Nephron progenitor cell (in vitro differentiated cells): ENCODE measurements around the gene TPM3.
A peak's percentile ranks its signal among the peaks of the same experiment; 100 is the strongest.

ENCODE experiments used
- DNase-seq: peaks from one replicate; pipeline ENCODE4 v3.0.0; 2021
- H3K27ac Mint-ChIP-seq: 2 replicates; pipeline ENCODE4 v1.8.0; 2021; ENCODE audit warnings: mild to moderate bottlenecking, moderate library complexity, mixed read lengths
- H3K27me3 Mint-ChIP-seq: 2 replicates; pipeline ENCODE4 v1.8.0; 2021; ENCODE audit warnings: mild to moderate bottlenecking, low read depth, mixed read lengths; ENCODE audit not compliant: poor library complexity
- H3K36me3 Mint-ChIP-seq: 2 replicates; pipeline ENCODE4 v1.8.0; 2021; ENCODE audit warnings: low read depth, mixed read lengths
- H3K4me1 Mint-ChIP-seq: 2 replicates; pipeline ENCODE4 v1.8.0; 2021; ENCODE audit warnings: mixed read lengths
- H3K4me3 Mint-ChIP-seq: 2 replicates; pipeline ENCODE4 v1.8.0; 2021; ENCODE audit warnings: mild to moderate bottlenecking, moderate library complexity, mixed read lengths
- H3K9me3 Mint-ChIP-seq: 2 replicates; pipeline ENCODE4 v1.8.0; 2021; ENCODE audit warnings: mild to moderate bottlenecking, moderate library complexity, mixed read lengths
- CTCF ChIP-seq: fragments of 200-600 bp; sonication (generic); IDR thresholded peaks from 2 replicates; pipeline ENCODE4 v1.5.0; 2021; ENCODE audit warnings: antibody characterized with exemption

TPM3 gene

DNA sequence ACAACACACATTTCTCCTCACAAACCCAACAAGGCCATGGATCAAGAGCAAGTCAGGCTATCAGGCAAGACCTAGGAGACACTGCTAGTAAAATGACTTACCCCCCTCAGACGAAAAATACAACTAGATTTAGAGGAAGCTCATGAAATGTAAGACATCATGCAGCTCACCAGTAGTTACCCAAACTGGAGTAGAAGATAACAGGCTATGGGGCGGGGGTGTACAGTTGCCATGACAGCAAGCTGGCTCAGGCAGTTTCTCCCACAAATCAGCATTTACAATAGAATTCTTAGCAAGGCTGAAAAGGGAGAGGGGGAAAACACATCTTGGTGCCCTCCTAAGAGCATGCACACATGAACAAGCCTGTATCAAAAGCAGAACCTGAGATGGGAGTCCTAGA, 13.9 kb downstream of the TPM3 start:
- Mint-ChIP-seq H3K27me3 (no peaks in the 10 kb centered on the region), H3K4me3 (no peak overlapping the region), H3K4me1 (peaks cover 56% of the 10 kb centered on the region), H3K36me3 (peaks cover 36% of the 10 kb centered on the region), H3K9me3 (no peaks in the 10 kb centered on the region), H3K27ac (peak overlapping the region; percentile 73)
- DNase-seq = no peak
- no peak for TF ChIP-seq CTCF

DNA sequence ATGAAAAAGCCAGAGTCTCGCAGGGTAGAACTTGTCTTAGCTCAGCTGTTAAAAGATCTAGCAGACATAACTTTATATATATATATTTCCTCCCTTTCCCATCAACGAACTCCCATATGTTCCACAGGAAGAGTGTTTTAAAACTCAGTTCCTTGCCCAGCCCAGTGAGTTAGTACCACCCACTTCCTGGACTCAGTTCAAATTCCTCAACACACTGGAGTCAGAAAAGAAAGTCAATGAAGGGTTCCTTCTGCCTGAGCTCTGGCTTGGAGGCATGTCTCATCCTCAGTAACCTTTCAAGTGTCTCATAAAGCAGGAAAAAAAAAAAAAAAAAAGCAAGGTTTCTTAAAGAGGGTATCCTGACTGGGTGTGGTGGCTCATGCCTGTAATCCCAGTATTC, 15.6 kb downstream of the TPM3 start:
- Mint-ChIP-seq H3K27me3 (no peaks in the 10 kb centered on the region), H3K9me3 (no peaks in the 10 kb centered on the region), H3K4me1 (peaks cover 44% of the 10 kb centered on the region), H3K36me3 (peaks cover 51% of the 10 kb centered on the region), H3K4me3 (no peak overlapping the region), H3K27ac (no peak overlapping the region)
- TF ChIP-seq CTCF = no peak
- DNase-seq = no peak

DNA sequence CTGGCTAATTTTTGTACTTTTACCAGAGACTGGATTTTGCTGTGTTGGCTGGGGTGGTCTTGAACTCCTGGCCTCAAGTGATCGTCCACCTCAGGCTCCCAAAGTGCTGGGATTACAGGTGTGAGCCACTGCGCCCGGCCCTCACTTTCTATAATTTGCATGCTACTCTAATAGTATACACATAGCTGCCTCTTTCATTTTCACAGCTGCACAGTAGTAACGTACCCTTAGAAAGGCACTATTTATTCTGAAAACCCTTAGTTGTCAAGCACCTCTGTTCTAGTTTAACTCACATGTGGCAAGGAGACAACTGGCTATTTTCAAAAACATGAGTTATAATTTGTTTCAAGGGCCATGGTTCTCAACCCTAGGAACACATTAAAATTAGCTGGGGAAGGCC, 17.2 kb downstream of the TPM3 start:
- Mint-ChIP-seq H3K27ac (no peak overlapping the region), H3K9me3 (no peaks in the 10 kb centered on the region), H3K4me3 (no peak overlapping the region), H3K4me1 (peaks cover 27% of the 10 kb centered on the region), H3K36me3 (peaks cover 62% of the 10 kb centered on the region), H3K27me3 (no peaks in the 10 kb centered on the region)
- no peak for TF ChIP-seq CTCF
- DNase-seq = no peak

DNA sequence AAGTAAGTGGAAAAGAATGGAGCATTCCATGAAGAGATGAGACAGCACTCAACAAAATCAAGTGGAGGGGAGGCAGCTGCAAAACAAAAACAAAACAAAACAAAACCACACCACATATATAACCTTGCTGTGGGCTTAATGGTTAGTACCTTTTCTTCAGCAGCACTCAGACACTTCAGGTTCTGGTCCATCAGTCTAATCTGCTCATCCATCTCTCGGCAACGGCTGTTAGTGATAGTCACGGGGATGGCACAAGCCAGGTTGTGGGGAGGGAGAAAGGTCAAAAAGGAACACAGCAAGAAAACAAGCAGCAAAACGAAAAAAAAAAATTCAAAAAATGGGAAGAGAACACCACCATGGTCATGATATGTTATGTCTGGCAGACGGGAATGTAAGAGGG, 20.0 kb downstream of the TPM3 start:
- Mint-ChIP-seq H3K4me3 (no peak overlapping the region), H3K27ac (peak overlapping the region; percentile 44), H3K27me3 (no peaks in the 10 kb centered on the region), H3K36me3 (peaks cover 75% of the 10 kb centered on the region), H3K9me3 (no peaks in the 10 kb centered on the region), H3K4me1 (no peaks in the 10 kb centered on the region)
- no peak for DNase-seq
- TF ChIP-seq CTCF = no peak

DNA sequence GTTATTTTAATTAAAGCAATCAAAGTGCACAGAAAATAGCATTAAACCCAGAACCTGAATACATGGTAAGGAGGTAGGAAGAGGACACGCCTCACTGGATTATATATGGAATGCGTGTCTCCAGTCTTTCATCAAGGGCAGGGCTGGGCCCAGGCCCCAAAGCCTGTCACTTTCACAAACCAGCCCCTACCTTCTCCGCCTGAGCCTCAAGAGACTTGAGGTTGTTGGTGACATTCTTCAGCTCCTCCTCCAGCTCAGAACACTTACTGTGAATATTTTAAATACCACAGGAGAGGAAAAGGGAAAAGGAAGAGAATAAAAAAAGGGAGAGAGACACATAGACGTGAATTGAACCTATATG, 20.7 kb downstream of the TPM3 start:
- TF ChIP-seq CTCF = no peak
- no peaks in the 10 kb centered on the region for H3K9me3 Mint-ChIP-seq
- no peaks in the 10 kb centered on the region for H3K4me1 Mint-ChIP-seq
- H3K36me3 Mint-ChIP-seq = peaks cover 74% of the 10 kb centered on the region
- no peak overlapping the region for H3K4me3 Mint-ChIP-seq
- DNase-seq = no peak
- peak overlapping the region; percentile 44 for H3K27ac Mint-ChIP-seq
- H3K27me3 Mint-ChIP-seq = no peaks in the 10 kb centered on the region

DNA sequence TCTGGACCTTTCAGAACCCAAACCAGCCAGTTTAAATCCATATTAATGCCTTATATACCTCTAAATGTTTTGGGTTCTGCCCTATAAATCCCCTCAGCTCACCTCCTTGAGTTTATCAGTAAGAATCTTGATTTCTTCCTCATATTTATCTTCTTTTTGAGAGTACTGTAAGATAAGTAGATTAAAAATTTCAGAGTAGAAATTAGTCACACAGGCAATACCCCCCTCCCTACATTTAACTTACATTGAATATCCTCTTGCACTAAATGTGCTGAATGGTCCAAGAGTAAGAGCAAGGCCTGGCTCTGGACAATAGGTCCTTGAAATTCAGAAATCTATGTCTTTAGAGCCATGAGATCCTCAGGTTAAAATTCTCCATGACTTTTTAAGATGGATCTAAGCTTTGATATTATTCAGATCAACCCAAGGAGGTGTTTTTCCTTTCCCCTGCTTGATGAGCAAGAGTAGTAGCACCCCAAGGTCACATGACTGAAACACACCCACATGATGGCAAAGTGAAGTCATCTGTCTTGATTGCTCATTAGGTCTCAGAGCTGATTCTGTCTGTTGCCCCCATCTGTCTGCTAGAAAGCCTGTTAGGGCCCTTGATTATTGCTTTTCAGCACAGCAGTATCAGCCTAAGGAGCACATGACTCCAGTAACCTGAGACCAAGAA, 21.2 kb downstream of the TPM3 start:
- Mint-ChIP-seq H3K4me3 (no peak overlapping the region), H3K27me3 (no peaks in the 10 kb centered on the region), H3K27ac (peak overlapping the region; percentile 39), H3K36me3 (peaks cover 74% of the 10 kb centered on the region), H3K4me1 (no peaks in the 10 kb centered on the region), H3K9me3 (no peaks in the 10 kb centered on the region)
- DNase-seq = no peak
- TF ChIP-seq CTCF = no peak
